DMS53 (cell line): Measurements from ENCODE around the gene DHRS3.

Experiments
- DNase-seq: peaks from one replicate; lab custom pipeline; 2025; lab: John Stamatoyannopoulos, UW

The DHRS3 gene

GRCh38 chr1:12640237-12640957 is 22.4 kb upstream of the DHRS3 start:
- peak; percentile 19 for DNase-seq

DNA sequence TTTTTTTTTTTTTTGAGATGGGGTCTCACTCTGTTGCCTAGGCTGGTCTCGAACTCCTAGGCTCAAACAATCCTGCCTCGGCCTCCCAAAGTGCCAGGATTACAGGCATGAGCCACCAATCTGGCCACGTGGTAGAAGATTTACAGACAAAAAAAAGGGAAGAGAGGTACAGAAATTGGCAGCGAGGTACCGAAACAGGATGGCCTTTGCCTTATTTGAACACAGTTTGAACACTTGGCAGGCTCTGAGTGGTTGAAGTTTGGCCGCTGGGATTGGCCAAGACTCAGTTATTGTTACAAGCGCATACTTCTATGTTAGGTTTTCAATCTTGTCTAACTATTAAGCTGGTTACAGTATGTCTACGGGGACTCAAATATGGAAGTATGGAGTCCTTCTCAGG is 19.7 kb upstream of the DHRS3 start:
- no peak for DNase-seq

- DNase-seq: no peak
Observed at GRCh38 chr1:12636098-12636950, 18.3 kb upstream of the DHRS3 start.

DNA sequence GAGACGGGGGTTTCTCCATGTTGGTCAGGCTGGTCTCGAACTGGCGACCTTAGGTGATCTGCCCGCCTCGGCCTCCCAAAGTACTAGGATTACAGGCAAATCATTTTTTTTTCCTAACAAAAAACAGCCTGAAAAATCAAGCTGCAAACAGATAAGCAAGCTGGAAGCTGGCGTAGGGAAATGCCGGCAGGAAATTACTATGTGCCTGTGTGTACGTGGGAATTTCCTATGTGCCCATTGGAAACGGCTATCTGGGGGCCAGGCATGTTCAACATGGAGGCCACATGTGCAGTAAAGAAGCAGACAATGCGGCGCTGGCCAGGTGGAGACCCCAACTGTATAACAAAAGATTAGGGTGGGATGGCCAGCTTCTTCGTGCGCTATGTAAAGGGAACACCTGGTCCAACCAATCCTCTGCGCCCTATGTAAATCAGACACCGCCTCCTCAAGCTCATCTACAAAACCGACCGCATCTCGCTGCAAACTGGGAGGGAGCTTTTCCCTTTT is 16.7 kb upstream of the DHRS3 start:
- DNase-seq: no peak

GRCh38 chr1:12634156-12634555 is 16.1 kb upstream of the DHRS3 start:
- DNase-seq: no peak

GRCh38 chr1:12631571-12631970 is 13.6 kb upstream of the DHRS3 start:
- DNase-seq: no peak

- no peak for DNase-seq
Observed at GRCh38 chr1:12630946-12631530, 13.0 kb upstream of the DHRS3 start.

DNA sequence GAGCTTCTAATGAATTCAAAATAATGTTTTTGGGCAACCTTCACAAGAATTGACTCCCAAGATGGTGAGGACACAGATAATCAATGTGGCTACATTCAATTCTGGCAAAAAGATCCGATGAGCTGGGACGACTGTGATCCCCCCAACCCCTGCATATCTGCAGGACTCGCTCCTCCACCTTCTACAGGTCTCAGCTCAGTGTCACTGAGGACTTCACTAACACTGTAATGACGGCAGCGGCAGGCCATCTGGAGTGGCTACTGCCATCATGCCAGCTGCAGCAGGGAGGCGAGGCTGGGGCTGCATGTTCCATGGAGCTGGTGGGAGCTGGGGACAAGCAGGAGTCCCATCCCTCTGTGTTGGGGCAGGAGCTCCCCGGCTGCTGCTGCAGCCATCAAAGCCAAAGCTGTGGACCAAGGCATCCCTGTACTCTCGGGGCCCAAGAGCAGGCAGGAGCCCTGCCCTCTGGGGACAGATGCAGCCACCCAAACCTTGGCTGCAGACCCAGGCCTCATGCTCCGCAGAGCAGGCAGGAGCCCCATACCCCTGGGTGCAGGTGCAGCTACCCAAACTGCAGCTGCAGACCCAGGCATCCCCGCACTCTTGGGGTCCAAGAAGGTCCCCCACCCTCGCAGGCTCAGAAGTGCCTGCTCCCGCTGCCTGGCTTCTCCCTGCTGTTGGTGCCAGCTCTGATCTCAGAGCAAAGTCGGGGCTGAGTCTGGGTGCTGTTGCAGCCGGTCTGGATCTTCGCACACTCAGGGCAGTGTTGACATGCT is 12.2 kb upstream of the DHRS3 start:
- no peak for DNase-seq

- no peak for DNase-seq
Observed at GRCh38 chr1:12629511-12629956, 11.5 kb upstream of the DHRS3 start.

GRCh38 chr1:12627296-12627695 is 9.3 kb upstream of the DHRS3 start:
- no peak for DNase-seq

DNA sequence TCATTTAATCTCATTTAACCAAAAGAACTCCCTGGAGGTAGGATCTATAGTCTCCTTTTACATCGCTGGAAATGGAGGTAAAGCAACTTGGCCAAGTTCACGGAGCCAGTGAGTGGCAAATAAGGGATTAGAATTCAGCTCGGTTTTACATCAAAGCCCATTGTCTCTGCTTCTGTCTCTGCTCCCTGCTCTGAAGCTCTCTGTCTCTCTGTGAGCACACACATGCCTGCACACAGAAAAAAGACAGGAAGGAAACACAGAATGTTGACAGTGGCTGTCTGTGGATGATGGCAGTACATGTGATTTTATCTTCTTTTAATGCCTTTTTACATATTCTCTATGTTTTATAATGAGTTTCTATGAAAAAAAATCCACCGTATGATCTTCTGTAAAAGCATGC is 8.9 kb upstream of the DHRS3 start:
- DNase-seq: no peak

DNA sequence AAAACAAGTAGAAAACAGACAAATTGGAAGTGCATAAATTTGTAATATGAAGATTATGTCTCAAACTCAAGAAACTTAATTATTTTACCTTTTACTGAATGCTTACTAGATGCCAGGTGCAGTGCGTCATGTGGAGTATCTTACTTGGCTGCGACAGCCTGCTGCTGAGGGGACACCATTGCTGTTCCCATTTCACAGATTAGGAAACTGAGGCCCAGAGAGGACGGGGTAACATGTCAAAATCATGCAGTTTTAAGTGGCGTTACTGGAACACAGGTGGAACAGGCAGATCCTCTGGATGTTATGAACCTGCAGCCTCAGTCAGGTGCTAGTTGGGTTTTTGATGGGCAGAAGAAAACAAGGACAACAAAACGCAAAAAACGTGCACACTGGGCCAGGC is 7.3 kb upstream of the DHRS3 start:
- DNase-seq: no peak

- DNase-seq: no peak
Observed at GRCh38 chr1:12622506-12622905, 4.5 kb upstream of the DHRS3 start.

- no peak for DNase-seq
Observed at GRCh38 chr1:12621346-12622335, 3.6 kb upstream of the DHRS3 start.

- no peak for DNase-seq
Observed at GRCh38 chr1:12620931-12621330, 2.9 kb upstream of the DHRS3 start.

GRCh38 chr1:12620488-12620865 is 2.5 kb upstream of the DHRS3 start:
- DNase-seq: no peak

GRCh38 chr1:12619792-12620487 is 1.9 kb upstream of the DHRS3 start:
- DNase-seq: peak; percentile 93

DNA sequence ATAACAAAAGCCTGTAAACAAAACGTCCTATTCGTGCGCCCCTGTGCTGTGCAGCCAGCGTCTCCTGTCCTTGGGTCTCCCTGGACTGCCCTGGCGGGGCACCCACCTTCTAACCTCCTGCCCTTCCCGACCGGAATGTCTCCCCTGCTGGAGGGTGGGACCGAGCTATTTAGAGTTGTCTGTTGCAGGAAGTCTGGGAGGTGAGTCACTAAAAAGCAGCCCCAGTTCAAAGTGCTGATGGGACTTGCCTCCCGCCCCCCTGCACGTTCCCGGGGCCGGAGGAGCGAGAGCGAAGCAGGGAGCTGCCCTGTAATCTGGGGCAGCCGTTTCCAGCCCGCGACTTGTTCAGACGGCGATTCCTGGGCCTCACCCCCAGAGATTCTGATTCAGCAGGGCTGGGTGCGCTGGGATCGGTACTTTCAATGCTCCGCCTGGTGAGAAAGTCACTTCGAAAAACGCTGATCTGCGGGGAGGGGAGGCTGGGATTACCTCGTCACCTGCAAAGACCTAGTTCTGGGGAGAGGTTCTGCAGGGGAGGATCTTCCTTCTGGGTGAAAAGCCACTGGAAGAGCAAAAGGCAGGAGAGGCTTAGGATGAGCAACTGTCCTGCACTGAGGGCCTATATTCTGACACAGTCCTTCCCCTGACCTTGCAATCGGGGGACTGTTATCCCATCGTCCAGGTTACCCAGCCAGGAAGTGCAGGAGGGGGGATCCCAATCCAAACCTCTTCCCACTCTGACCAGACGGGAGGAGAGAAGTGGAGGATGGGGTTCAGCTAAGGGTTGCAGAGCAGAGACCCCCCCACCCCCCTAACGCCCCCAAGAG is 1.2 kb upstream of the DHRS3 start:
- DNase-seq: peak; percentile 83

DNA sequence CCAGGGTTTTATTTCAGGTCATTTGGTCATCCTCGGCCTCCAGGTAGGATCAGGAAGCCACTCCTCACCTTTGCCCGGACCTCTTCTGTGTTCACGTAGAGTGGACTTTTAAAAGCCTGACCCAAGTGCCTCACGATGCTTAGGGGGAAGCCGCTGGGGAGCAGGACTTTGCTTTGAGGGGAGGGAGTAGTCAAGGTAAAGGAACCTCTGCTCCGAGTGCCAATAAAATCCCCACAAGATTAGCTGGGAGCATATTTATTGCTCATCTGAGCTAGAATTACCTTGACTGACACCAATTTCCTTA is 603 bp upstream of the DHRS3 start:
- DNase-seq: no peak

DNA sequence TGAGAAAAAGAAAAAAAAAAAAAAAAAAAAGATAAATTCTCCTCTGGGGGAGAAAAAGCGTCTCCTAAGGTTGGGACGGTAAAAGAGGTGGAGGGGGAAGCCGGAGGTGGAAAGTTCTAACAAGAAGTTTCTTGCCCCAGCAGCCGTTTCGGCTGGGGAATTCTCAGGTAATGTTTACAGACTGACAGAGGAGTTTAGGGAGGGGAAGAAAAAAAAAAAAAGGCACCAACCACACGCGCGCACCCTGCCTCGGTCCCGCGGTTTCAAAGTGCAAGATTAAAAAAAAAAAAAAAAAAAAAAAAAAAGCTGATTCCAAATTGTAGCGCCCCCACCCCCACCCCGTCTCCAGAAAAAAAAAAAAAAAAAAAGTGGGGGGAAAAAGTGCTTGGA is 504 bp downstream of the DHRS3 start:
- peak; percentile 68 for DNase-seq
